Stomach (tissue), 4 donors: ENCODE data around the gene FANCE.

ENCODE experiments used
- EP300 ChIP-seq: sonication (generic); formaldehyde crosslinking; IDR thresholded peaks from one replicate; pipeline ENCODE4 v1.6.1; 2017; ENCODE audit warnings: antibody characterized with exemption
- POLR2A ChIP-seq, 4 donors: fragments of 450-650 bp; IDR thresholded peaks; one replicate each; pipeline ENCODE4 v1.6.1; 2016; ENCODE audit warnings: antibody characterized with exemption in 4 of 4, control low read depth in 2 of 4, mild to moderate bottlenecking in 1 of 4, moderate library complexity in 1 of 4

DNA sequence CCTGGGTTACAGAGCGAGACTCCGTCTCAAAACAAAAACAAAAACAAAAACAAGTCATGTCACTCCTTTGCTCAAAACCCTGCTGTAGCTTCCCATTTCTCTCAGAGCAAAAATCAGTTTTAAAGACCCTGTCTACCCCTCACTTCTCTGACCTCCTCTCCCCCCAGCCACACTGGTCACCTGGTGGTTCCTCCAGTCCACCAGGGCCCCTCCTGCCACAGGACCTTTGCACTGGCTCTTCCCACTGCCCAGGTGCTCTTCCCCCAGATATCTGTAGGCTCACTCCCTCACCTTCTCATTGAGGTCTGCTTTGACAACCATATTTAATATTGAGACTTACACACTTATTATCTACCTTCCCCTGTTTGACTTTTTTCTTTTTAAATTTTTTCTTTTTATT lies 49.6 kb downstream of the FANCE start:
- TF ChIP-seq EP300 = no peak
- TF ChIP-seq POLR2A (IDR thresholded peaks at IDR 0.05) = no peak
